ENCODE results near the gene ZNF804B.

DNA sequence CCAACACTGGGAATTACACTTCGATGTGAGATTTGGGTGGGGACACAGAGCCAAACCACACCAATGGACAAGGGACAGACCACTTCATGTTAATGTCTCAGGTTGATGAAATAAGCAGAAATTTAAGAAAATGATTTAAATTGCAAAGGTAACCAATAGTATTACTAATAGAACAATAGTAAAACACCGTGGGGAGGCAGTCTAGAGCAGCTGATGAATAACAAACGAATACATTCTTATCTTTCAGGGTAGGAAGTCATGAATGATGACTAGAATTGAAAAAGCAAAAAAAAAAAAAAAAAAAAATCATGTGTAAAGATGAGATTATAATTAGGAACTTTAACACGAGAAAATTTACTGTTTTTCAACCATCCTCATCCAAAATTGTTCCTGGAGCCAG lies 207.9 kb downstream of the ZNF804B start:
- TF ChIP-seq, protein P1, sequence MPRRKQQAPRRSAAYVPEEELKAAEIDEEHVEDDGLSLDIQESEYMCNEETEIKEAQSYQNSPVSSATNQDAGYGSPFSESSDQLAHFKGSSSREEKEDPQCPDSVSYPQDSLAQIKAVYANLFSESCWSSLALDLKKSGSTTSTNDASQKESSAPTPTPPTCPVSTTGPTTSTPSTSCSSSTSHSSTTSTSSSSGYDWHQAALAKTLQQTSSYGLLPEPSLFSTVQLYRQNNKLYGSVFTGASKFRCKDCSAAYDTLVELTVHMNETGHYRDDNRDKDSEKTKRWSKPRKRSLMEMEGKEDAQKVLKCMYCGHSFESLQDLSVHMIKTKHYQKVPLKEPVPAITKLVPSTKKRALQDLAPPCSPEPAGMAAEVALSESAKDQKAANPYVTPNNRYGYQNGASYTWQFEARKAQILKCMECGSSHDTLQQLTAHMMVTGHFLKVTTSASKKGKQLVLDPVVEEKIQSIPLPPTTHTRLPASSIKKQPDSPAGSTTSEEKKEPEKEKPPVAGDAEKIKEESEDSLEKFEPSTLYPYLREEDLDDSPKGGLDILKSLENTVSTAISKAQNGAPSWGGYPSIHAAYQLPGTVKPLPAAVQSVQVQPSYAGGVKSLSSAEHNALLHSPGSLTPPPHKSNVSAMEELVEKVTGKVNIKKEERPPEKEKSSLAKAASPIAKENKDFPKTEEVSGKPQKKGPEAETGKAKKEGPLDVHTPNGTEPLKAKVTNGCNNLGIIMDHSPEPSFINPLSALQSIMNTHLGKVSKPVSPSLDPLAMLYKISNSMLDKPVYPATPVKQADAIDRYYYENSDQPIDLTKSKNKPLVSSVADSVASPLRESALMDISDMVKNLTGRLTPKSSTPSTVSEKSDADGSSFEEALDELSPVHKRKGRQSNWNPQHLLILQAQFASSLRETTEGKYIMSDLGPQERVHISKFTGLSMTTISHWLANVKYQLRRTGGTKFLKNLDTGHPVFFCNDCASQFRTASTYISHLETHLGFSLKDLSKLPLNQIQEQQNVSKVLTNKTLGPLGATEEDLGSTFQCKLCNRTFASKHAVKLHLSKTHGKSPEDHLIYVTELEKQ (tag by site-specific recombination; IDR thresholded peaks at IDR 0.05; ENCODE audit: borderline replicate concordance): no peak
- TF ChIP-seq TCF7L2 (IDR thresholded peaks at IDR 0.05; ENCODE audit: borderline replicate concordance, low read depth, low read length) (no peak), ZBTB8A (tag by site-specific recombination; IDR thresholded peaks at IDR 0.05) (no peak), ZFP69B (tag by site-specific recombination; IDR thresholded peaks at IDR 0.05) (no peak), ZNF302 (tag by site-specific recombination; IDR thresholded peaks at IDR 0.05; ENCODE audit: low read depth) (no peak), YY1 (tag by site-specific recombination; IDR thresholded peaks at IDR 0.05) (no peak), ZNF433 (tag by site-specific recombination; IDR thresholded peaks at IDR 0.05; ENCODE audit: low read depth) (no peak), ZNF394 (tag by site-specific recombination; IDR thresholded peaks at IDR 0.05; ENCODE audit: borderline replicate concordance) (no peak)
- TF ChIP-seq, protein P2, sequence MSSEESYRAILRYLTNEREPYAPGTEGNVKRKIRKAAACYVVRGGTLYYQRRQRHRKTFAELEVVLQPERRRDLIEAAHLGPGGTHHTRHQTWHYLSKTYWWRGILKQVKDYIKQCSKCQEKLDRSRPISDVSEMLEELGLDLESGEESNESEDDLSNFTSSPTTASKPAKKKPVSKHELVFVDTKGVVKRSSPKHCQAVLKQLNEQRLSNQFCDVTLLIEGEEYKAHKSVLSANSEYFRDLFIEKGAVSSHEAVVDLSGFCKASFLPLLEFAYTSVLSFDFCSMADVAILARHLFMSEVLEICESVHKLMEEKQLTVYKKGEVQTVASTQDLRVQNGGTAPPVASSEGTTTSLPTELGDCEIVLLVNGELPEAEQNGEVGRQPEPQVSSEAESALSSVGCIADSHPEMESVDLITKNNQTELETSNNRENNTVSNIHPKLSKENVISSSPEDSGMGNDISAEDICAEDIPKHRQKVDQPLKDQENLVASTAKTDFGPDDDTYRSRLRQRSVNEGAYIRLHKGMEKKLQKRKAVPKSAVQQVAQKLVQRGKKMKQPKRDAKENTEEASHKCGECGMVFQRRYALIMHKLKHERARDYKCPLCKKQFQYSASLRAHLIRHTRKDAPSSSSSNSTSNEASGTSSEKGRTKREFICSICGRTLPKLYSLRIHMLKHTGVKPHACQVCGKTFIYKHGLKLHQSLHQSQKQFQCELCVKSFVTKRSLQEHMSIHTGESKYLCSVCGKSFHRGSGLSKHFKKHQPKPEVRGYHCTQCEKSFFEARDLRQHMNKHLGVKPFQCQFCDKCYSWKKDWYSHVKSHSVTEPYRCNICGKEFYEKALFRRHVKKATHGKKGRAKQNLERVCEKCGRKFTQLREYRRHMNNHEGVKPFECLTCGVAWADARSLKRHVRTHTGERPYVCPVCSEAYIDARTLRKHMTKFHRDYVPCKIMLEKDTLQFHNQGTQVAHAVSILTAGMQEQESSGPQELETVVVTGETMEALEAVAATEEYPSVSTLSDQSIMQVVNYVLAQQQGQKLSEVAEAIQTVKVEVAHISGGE (tag by site-specific recombination; conservative IDR thresholded peaks at IDR 0.05; ENCODE audit: low read depth): no peak
- TF ChIP-seq, protein P3, sequence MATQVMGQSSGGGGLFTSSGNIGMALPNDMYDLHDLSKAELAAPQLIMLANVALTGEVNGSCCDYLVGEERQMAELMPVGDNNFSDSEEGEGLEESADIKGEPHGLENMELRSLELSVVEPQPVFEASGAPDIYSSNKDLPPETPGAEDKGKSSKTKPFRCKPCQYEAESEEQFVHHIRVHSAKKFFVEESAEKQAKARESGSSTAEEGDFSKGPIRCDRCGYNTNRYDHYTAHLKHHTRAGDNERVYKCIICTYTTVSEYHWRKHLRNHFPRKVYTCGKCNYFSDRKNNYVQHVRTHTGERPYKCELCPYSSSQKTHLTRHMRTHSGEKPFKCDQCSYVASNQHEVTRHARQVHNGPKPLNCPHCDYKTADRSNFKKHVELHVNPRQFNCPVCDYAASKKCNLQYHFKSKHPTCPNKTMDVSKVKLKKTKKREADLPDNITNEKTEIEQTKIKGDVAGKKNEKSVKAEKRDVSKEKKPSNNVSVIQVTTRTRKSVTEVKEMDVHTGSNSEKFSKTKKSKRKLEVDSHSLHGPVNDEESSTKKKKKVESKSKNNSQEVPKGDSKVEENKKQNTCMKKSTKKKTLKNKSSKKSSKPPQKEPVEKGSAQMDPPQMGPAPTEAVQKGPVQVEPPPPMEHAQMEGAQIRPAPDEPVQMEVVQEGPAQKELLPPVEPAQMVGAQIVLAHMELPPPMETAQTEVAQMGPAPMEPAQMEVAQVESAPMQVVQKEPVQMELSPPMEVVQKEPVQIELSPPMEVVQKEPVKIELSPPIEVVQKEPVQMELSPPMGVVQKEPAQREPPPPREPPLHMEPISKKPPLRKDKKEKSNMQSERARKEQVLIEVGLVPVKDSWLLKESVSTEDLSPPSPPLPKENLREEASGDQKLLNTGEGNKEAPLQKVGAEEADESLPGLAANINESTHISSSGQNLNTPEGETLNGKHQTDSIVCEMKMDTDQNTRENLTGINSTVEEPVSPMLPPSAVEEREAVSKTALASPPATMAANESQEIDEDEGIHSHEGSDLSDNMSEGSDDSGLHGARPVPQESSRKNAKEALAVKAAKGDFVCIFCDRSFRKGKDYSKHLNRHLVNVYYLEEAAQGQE (tag by site-specific recombination; IDR thresholded peaks at IDR 0.05): no peak
- TF ChIP-seq, protein P4, sequence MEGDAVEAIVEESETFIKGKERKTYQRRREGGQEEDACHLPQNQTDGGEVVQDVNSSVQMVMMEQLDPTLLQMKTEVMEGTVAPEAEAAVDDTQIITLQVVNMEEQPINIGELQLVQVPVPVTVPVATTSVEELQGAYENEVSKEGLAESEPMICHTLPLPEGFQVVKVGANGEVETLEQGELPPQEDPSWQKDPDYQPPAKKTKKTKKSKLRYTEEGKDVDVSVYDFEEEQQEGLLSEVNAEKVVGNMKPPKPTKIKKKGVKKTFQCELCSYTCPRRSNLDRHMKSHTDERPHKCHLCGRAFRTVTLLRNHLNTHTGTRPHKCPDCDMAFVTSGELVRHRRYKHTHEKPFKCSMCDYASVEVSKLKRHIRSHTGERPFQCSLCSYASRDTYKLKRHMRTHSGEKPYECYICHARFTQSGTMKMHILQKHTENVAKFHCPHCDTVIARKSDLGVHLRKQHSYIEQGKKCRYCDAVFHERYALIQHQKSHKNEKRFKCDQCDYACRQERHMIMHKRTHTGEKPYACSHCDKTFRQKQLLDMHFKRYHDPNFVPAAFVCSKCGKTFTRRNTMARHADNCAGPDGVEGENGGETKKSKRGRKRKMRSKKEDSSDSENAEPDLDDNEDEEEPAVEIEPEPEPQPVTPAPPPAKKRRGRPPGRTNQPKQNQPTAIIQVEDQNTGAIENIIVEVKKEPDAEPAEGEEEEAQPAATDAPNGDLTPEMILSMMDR (tag by site-specific recombination; IDR thresholded peaks at IDR 0.05): no peak

Data from HEK293 (cell line).